Epithelial cell of esophagus (primary cell): Measurements from ENCODE around the gene CD86.

Experiments used
- DNase-seq: peaks from one replicate; pipeline ENCODE4 v3.0.0; 2010; ENCODE audit warnings: low read depth
- H3K4me3 ChIP-seq: 2 replicates; pipeline ENCODE4 v1.5.1; 2011; ENCODE audit warnings: mild to moderate bottlenecking, low read length, control low read depth
- CTCF ChIP-seq: IDR thresholded peaks from 2 replicates; pipeline ENCODE4 v1.5.1; 2011; ENCODE audit warnings: low read depth, mild to moderate bottlenecking, low read length, control low read depth, inconsistent platforms; ENCODE audit not compliant: insufficient read depth; ENCODE audit errors: missing control alignments

CD86 gene

GRCh38 chr3:122168044-122168443 is 112.9 kb downstream of the CD86 start:
- no peak overlapping the region for H3K4me3 ChIP-seq
- TF ChIP-seq CTCF, result no peak
- no peak for DNase-seq

GRCh38 chr3:122169911-122170310 is 114.7 kb downstream of the CD86 start:
- peak; percentile 78 for DNase-seq
- no peak overlapping the region for H3K4me3 ChIP-seq
- no peak for TF ChIP-seq CTCF
